Sigmoid colon (tissue), 7 donors: ENCODE measurements around the gene RNF4. TPM values are rescaled to one million over a fixed set of nuclear protein-coding genes. Genes with fewer than 3 reads are reported as not detected.
A peak's percentile ranks its signal among the peaks of the same experiment; 100 is the strongest.
"Not testable (repeated sequence)": the region's sequence is repeated elsewhere in the genome, so short reads cannot be mapped to it uniquely, and the experiment has no call there.

Experiments
- DNase-seq: peaks from one replicate; pipeline ENCODE4 v3.0.0-alpha.2; 2019
- H3K27ac ChIP-seq, 4 donors: fragments of 200-600 bp; sonication (generic); one replicate each; pipeline ENCODE4 v1.5.1; 2016 to 2019; ENCODE audit warnings: mild to moderate bottlenecking in 1 of 4
- H3K27me3 ChIP-seq, 3 donors: fragments of 200-600 bp; sonication (generic); one replicate each; pipeline ENCODE4 v1.5.1; 2019; ENCODE audit warnings: mild to moderate bottlenecking in 1 of 3
- H3K36me3 ChIP-seq, 4 donors: fragments of 200-600 bp; sonication (generic); one replicate each; pipeline ENCODE4 v1.5.1; 2016 to 2019
- H3K4me1 ChIP-seq, 4 donors: fragments of 200-600 bp; sonication (generic); one replicate each; pipeline ENCODE4 v1.5.1; 2017 to 2019
- H3K4me3 ChIP-seq, 4 donors: fragments of 200-600 bp; sonication (generic); one replicate each; pipeline ENCODE4 v1.5.1; 2017 to 2019; ENCODE audit warnings: mild to moderate bottlenecking in 2 of 4, moderate library complexity in 1 of 4
- H3K9me3 ChIP-seq, 4 donors: fragments of 200-600 bp in 3 of 4; sonication (generic) in 3 of 4; one replicate each; pipeline versions ENCODE4 v1.5.1 to v1.6.1; 2013 to 2019
- EP300 ChIP-seq, 4 donors: sonication (generic); formaldehyde crosslinking; IDR thresholded peaks; one replicate each; pipeline ENCODE4 v1.6.1; 2017; ENCODE audit warnings: antibody characterized with exemption in 4 of 4
- POLR2A ChIP-seq, 2 donors: fragments of 450-650 bp; IDR thresholded peaks; one replicate each; pipeline ENCODE4 v1.6.1; 2016; ENCODE audit warnings: antibody characterized with exemption in 2 of 2, mild to moderate bottlenecking in 2 of 2, moderate library complexity in 2 of 2
- POLR2AphosphoS5 ChIP-seq, 4 donors: sonication (generic); formaldehyde crosslinking; IDR thresholded peaks; one replicate each; pipeline ENCODE4 v1.6.1; 2017; ENCODE audit warnings: antibody characterized with exemption in 4 of 4
- WGBS, 2 donors: extraction: QIAGEN DNeasy Blood & Tissue Kit; methylation state at CpG; one replicate each; pipeline ENCODE4 v1.1.7; 2013; 5-methylcytosine and 5-hydroxymethylcytosine counted together
- intact Hi-C: fragments of 100-400 bp; cut with DNase I; formaldehyde crosslinking; loops from one replicate; pipeline ENCODE4 v1.15.1; 2023
- polyA plus RNA-seq, 3 donors: library from polyadenylated mRNA; stranded (reverse); fragments of 200-250 nt; gene quantifications; one replicate each; pipeline ENCODE4 v1.2.3, GENCODE V29; 2013
- total RNA-seq, 4 donors: library from RNA; depleted of rRNA; stranded (reverse); fragments of >200 nt; gene quantifications; one replicate each; pipeline ENCODE4 v1.1.0, GENCODE V29; 2016
- TF ChIP-seq, protein P1 (sequence below), 4 experiments: fragments of 450-650 bp in 3 of 4; fragments of 200-600 bp in 1 of 4; IDR thresholded peaks; one replicate each; pipeline ENCODE4 v1.5.1; 2016 to 2019; ENCODE audit warnings: antibody characterized with exemption in 4 of 4, mild to moderate bottlenecking in 3 of 4, moderate library complexity in 2 of 4
- donor health status: healthy with polysubstance abuse.
- donor health status: Bipolar disorder and iron deficiency.
- donor health status: healthy.

The RNF4 gene
- total and polyA plus RNA-seq, 7 donors: 19.8 to 51.0 (median 32.1) TPM

DNA sequence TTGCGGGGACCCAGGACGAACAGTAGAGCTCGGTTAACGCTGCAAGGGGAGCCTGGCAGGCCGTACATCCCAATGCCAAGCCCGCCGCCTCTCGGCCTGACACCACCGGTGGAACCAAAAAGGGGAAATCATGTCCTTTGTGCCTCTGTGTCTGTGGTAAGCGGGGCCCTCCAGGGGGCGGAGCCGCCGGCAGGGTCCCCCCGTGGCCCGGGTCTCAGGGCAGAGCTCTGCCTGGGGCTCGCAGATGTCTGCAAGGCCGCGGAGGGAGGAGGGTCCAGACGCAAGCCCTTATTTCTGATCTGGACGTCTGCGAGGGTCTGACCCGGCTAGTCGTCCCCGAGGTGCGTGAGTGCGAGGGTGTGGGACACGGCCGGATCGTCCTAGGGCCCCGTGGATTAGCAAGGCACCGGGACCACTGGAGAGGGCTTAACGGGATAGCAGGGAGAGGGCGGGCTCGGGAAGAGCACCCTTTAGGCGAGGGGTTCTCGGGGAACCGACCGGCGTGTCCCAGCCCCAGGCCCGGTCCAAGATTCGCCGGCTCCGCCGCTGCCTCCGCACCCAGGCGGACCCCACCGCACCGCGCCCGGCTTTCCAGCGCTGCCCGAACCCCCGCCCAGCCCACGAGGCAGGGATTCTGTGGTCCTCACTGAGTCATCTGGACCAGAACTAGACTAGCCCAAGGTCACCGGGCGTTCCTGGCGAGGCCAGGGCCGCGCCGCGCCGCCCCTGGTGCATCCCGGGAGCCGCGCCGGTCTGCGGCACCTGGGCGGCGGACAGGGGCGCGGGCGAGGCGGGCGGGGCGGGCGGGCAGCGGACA is 66.7 kb downstream of the RNF4 start:
- intact Hi-C loops: loop anchor here (2.0 to 10.0 kb wide), 5 partner anchors 67 to 427 kb away; partner anchors contain the start of genes ADD1, CFAP99, GRK4 and NOP14
- 1 to 3% methylated on average over 77 of the region's 77 CpGs for WGBS, 2 donors
- peak; percentile 80 for DNase-seq

DNA sequence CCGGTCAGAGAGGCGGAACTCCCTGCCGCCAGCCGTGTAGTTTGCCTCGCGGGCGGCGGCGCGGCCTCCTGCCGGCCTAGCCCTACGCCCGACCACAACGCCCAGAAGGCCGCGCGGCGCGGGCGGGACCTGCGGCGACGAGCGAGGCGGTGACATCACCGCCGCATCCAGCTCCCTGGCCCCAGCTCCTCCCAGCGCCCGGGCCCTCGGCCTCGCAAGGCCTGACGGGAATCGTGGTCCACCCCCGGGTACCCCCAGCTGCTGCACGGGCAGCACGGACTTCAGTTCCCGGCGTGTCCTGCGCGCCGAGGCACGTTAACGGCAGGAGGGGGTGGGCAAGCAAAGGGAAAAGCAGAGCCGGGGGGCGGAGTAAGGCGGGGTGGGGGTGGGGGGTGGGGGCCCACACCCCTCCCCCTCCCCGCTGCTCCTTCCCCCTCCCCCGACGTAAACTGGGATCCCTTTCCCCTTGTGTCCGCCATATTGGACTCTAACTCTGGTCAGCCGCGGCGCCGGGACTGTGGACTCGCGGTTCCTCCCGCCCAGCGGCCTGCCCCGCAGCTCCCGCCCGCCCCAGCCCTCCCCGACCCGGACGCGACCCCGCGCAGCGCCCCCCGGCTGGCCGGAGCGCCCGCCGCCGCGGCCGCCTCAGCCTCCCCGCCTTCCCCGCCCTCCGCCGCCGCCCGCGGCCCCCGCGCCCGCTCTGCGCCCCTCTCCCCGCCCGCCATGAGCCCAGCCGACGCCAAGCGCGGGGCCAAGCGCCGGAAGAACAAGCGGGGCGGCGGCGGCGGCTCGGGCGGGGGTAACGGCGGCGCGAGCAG is 67.5 kb downstream of the RNF4 start, which contains the start of gene FAM193A:
FAM193A (plus strand) TSS at position 455 of the 818 bp plus-strand sequence; CDS start at position 724, 269 bp downstream.
- Histone ChIP-seq H3K4me3 (peak within 1 kb of the TSS; percentile 75 to 98 (median 88)), H3K9me3 (no peaks in the 10 kb centered on the region), H3K36me3 (no peaks in the 10 kb centered on the region), H3K4me1 (peaks cover 0 to 34% (median 29%) of the 10 kb centered on the region in 4 donors), H3K27ac (peak within 1 kb of the TSS; percentile 94 to 98 (median 96)), H3K27me3 (no peaks in the 10 kb centered on the region)
- intact Hi-C loops: loop anchor here (2.0 to 10.0 kb wide), 5 partner anchors 68 to 426 kb away; partner anchors contain the start of genes ADD1, CFAP99, GRK4 and NOP14
- DNase-seq: peak; percentile 100
- TF ChIP-seq POLR2AphosphoS5 (IDR thresholded peaks at IDR 0.05) (peak; percentile 49 to 68 (median 64)), EP300 (IDR thresholded peaks at IDR 0.05) (peak in 1 of 4 donors; percentile 39), POLR2A (IDR thresholded peaks at IDR 0.05) (no peak)
- TF ChIP-seq, protein P1, sequence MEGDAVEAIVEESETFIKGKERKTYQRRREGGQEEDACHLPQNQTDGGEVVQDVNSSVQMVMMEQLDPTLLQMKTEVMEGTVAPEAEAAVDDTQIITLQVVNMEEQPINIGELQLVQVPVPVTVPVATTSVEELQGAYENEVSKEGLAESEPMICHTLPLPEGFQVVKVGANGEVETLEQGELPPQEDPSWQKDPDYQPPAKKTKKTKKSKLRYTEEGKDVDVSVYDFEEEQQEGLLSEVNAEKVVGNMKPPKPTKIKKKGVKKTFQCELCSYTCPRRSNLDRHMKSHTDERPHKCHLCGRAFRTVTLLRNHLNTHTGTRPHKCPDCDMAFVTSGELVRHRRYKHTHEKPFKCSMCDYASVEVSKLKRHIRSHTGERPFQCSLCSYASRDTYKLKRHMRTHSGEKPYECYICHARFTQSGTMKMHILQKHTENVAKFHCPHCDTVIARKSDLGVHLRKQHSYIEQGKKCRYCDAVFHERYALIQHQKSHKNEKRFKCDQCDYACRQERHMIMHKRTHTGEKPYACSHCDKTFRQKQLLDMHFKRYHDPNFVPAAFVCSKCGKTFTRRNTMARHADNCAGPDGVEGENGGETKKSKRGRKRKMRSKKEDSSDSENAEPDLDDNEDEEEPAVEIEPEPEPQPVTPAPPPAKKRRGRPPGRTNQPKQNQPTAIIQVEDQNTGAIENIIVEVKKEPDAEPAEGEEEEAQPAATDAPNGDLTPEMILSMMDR (IDR thresholded peaks at IDR 0.05): no peak
- 1% methylated on average over 104 to 106 of the region's 106 CpGs for WGBS, 2 donors

More for the DNA sequence above, 66.7 kb downstream of the RNF4 start:
- TF ChIP-seq EP300 (IDR thresholded peaks at IDR 0.05) (no peak), POLR2A (IDR thresholded peaks at IDR 0.05) (peak in 1 of 2 donors; percentile 30), POLR2AphosphoS5 (IDR thresholded peaks at IDR 0.05) (peak; percentile 15 to 78 (median 60))
- TF ChIP-seq, protein P1 (IDR thresholded peaks at IDR 0.05): no peak
- no peaks in the 10 kb centered on the region for H3K9me3 ChIP-seq
- H3K36me3 ChIP-seq: no peaks in the 10 kb centered on the region
- peak overlapping the region; percentile 72 to 98 (median 88) for H3K4me3 ChIP-seq
- peaks cover 0 to 34% (median 28%) of the 10 kb centered on the region in 4 donors for H3K4me1 ChIP-seq
- peak overlapping the region; percentile 94 to 98 (median 96) for H3K27ac ChIP-seq
- no peaks in the 10 kb centered on the region for H3K27me3 ChIP-seq

DNA sequence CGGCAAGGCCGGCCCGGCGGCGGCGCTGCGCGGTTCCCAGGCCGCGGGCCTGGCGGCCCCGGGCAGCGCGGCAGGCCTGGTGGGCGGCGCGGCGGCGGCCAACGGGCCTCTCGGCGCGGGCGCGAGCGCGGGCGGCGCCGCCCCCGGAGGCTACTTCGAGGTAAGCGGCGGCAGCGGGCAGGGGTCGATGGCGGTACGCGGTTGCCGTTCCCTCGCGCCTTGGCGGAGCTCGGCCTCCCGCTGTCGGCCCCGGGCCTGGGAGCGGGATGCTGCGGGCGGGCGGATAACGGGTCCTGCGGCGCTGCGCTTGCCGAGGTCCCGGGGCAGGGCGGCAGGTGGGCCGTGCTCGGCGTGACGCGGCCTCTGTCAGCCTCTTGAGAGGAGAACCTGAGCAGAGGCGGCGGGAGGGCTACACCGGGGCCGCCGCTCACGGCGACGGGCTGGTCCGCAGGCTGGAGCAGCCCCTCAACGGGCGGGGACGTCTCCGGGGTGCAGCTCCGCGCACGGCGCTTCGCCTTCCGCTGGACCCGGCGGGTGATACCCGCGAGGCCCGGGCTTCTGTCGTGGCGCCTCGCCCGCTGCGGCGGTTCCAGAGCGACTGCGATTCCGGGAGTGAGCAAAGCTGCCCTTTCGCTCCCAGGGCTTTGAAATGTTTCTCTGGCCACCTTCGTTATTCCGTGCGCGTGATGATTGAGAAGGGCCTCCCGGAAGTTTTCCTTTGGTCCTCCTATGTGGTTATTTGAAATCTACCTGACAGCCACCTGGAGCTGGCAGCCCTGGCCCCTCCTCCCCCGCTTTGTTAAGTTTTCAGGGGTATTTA is 68.3 kb downstream of the RNF4 start:
- H3K36me3 ChIP-seq: no peaks in the 10 kb centered on the region
- peak overlapping the region; percentile 75 to 98 (median 88) for H3K4me3 ChIP-seq
- DNase-seq: peak; percentile 71
- no peaks in the 10 kb centered on the region for H3K27me3 ChIP-seq
- peaks cover 0 to 41% (median 30%) of the 10 kb centered on the region in 4 donors for H3K4me1 ChIP-seq
- intact Hi-C loops: loop anchor here (2.0 to 10.0 kb wide), 5 partner anchors 68 to 426 kb away; partner anchors contain the start of genes ADD1, CFAP99, GRK4 and NOP14
- 0 to 1% methylated on average over 103 of the region's 103 CpGs for WGBS, 2 donors
- peak overlapping the region; percentile 94 to 98 (median 96) for H3K27ac ChIP-seq
- TF ChIP-seq, protein P1 (IDR thresholded peaks at IDR 0.05): no peak
- TF ChIP-seq EP300 (IDR thresholded peaks at IDR 0.05) (no peak), POLR2AphosphoS5 (IDR thresholded peaks at IDR 0.05) (no peak), POLR2A (IDR thresholded peaks at IDR 0.05) (no peak)
- no peaks in the 10 kb centered on the region for H3K9me3 ChIP-seq

DNA sequence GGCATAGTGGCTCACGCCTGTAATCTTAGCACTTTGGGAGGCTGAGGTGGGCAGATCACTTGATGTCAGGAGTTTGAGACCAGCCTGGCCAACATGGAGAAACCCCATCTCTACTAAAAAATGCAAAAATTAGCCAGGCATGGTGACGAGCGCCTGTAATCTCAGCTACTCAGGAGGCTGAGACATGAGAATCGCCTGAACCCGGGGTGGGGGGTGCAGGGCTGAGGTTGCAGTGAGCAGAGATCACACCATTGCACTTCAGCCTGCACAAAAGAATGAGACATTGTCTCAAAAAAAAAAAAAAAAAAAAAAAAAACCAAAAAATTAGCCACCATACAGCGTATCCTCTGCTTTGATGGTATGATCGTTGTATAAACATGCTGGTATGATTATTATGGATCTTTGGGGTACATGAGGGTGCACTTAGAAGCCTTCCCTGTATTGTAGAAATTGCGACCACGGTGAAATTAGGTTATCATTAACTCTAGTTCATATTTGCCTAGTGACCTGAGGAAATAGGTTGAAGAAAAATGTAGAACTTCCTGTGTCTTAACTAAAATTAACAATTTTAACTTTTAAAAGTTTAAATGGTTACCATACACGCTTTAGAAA is 74.8 kb downstream of the RNF4 start:
- DNase-seq, H3K27me3 ChIP-seq, H3K9me3 ChIP-seq, H3K4me3 ChIP-seq, H3K36me3 ChIP-seq, intact Hi-C loops, H3K27ac ChIP-seq: not testable (repeated sequence)
- WGBS, 2 donors: 87 to 91% methylated on average over 10 of the region's 10 CpGs
- peaks cover 0 to 31% (median 16%) of the 10 kb centered on the region in 4 donors for H3K4me1 ChIP-seq
